Measurements from ENCODE around the gene L2HGDH.

DNA sequence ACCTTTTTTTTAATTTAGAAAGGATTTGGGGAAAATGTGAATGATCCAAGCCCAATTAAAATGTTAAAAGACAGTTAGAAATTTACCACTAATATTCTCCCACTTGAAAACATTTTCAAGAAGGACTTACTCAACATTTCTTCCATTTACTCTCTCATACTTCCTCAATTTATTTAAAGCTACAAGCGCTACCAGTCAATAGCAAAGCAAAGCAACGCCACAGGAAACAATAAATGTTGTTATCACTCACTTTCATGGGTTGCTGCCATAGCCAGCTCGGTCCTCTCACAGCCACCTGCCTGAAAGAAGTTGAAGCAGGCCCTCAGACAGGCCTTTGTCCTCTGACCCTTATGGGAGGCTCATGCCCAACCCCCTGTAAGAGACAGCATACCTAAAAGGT lies 74.6 kb downstream of the L2HGDH start:
- TF ChIP-seq, protein P1, sequence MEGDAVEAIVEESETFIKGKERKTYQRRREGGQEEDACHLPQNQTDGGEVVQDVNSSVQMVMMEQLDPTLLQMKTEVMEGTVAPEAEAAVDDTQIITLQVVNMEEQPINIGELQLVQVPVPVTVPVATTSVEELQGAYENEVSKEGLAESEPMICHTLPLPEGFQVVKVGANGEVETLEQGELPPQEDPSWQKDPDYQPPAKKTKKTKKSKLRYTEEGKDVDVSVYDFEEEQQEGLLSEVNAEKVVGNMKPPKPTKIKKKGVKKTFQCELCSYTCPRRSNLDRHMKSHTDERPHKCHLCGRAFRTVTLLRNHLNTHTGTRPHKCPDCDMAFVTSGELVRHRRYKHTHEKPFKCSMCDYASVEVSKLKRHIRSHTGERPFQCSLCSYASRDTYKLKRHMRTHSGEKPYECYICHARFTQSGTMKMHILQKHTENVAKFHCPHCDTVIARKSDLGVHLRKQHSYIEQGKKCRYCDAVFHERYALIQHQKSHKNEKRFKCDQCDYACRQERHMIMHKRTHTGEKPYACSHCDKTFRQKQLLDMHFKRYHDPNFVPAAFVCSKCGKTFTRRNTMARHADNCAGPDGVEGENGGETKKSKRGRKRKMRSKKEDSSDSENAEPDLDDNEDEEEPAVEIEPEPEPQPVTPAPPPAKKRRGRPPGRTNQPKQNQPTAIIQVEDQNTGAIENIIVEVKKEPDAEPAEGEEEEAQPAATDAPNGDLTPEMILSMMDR (IDR thresholded peaks at IDR 0.05; ENCODE audit: insufficient read depth, low read length): no peak
- no peak for TF ChIP-seq POLR2AphosphoS5 (IDR thresholded peaks at IDR 0.05; ENCODE audit: low read depth)
